ENCODE results near the gene CKS2. TPM values are rescaled to one million over a fixed set of nuclear protein-coding genes. Genes with fewer than 3 reads are reported as not detected.

Gene CKS2
- total RNA-seq, 1 experiment from 2014 or later = 132 TPM

DNA sequence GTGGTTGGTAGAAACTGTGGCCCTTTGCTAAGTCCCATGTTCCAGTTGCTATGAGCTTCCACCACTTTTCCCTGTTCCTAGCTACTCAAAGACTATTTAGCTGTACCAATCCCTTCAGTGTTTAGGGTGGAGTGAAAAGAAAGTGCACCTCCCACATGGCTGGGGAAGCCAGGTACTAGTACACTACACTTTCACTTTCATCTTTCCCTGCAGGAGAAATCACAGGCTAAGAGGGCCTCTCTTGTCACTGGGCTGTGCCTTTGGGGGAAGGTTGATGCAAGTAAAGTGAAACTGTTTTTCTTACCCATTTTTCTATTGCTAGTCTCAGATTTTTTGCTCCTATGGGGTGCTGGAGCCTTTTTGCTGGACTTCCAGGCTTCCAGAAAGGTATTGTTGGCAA, 33.5 kb upstream of the CKS2 start:
- H3K4me3 ChIP-seq (ENCODE audit: low read depth in 2 of 2, low read length in 2 of 2) = no peak overlapping the region
- in situ Hi-C loops (cut with HindIII; ENCODE audit: low pct_unique_long_range_greater_than_20kb, low sequenced_read_pairs) = no loop called here
- no peak for DNase-seq (ENCODE audit: low read depth, low spot score)
- no peak for TF ChIP-seq TCF7L2 (IDR thresholded peaks at IDR 0.05; ENCODE audit: low read depth, low read length)
- H3K27me3 ChIP-seq (ENCODE audit: control insufficient read depth, insufficient read depth, low read length) = no peaks in the 10 kb centered on the region
- intact Hi-C loops (cut with micrococcal nuclease; ENCODE audit: unreplicated experiment) = loop anchor here (5.0 to 10.0 kb wide), 2 partner anchors 95 to 253 kb away; no protein-coding TSS in a partner anchor
- no peak overlapping the region for H3K27ac ChIP-seq (ENCODE audit: low read length)
- ChIA-PET POLR2A (no interaction called here), CTCF (no interaction called here)
- H3K9me3 ChIP-seq (ENCODE audit: control insufficient read depth, insufficient read depth, low read depth, low read length) = peaks cover 3% of the 10 kb centered on the region; the same call in 1 of the 2 replicates
- no TSS peak for BruUV-seq (replicated peaks)
- H3K4me1 ChIP-seq (ENCODE audit: control insufficient read depth, insufficient read depth, low read length) = no peaks in the 10 kb centered on the region
- no peaks in the 10 kb centered on the region for H3K36me3 ChIP-seq (ENCODE audit: control insufficient read depth, insufficient read depth, low read length)
- no peak for ATAC-seq

DNA sequence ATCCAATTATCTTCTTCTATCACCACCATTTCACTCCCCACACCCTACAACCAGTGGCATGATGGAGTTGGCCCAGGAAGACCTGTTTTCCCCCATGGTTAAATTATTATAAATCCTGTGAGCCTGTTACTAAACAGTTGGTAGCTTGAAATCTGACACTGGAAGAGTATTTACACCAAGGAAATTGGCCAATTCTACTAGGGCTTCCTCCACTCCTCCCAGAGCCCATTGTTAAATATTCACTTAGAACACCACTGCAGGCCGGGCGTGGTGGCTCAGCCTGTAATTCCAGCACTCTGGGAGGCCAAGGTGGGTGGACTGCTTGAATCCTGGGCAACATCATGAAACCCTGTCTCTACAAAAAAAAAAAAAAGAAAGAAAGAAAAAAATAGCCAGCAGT, 32.4 kb upstream of the CKS2 start:
- CTCF ChIA-PET = interaction anchor here (0.6 to 0.7 kb wide), 3 partner anchors 21 to 699 kb away, joined by 3 to 4 read pairs (median 3); no protein-coding TSS in a partner anchor
- Histone ChIP-seq H3K27ac (ENCODE audit: low read length) (no peak overlapping the region), H3K9me3 (ENCODE audit: control insufficient read depth, insufficient read depth, low read depth, low read length) (no peaks in the 10 kb centered on the region; the same call in 1 of the 2 replicates), H3K36me3 (ENCODE audit: control insufficient read depth, insufficient read depth, low read length) (no peaks in the 10 kb centered on the region), H3K27me3 (ENCODE audit: control insufficient read depth, insufficient read depth, low read length) (no peaks in the 10 kb centered on the region), H3K4me3 (ENCODE audit: low read depth in 2 of 2, low read length in 2 of 2) (no peak overlapping the region), H3K4me1 (ENCODE audit: control insufficient read depth, insufficient read depth, low read length) (no peaks in the 10 kb centered on the region)
- no peak for DNase-seq (ENCODE audit: low read depth, low spot score)
- POLR2A ChIA-PET = interaction anchor here (0.7 kb wide), 1 partner anchor 94 kb away, joined by 3 read pairs; no protein-coding TSS in a partner anchor
- intact Hi-C loops (cut with micrococcal nuclease; ENCODE audit: unreplicated experiment) = loop anchor here (5.0 to 10.0 kb wide), 2 partner anchors 96 to 254 kb away; no protein-coding TSS in a partner anchor
- TF ChIP-seq TCF7L2 (IDR thresholded peaks at IDR 0.05; ENCODE audit: low read depth, low read length) = no peak
- TF ChIP-seq POLR2AphosphoS5 (IDR thresholded peaks at IDR 0.05; ENCODE audit: low read depth, low read length) = no peak
- TF ChIP-seq CTCF (IDR thresholded peaks at IDR 0.05) = no peak
- no peak for TF ChIP-seq SIN3A (IDR thresholded peaks at IDR 0.05; ENCODE audit: borderline replicate concordance, insufficient read depth, low read depth, low read length)
- no peak for TF ChIP-seq REST (IDR thresholded peaks at IDR 0.05; ENCODE audit: insufficient read depth in 1 of 2, low read depth in 2 of 2, low read length in 1 of 2)
- no peak for ATAC-seq
- no TSS peak for BruUV-seq (replicated peaks)
- in situ Hi-C loops (cut with HindIII; ENCODE audit: low pct_unique_long_range_greater_than_20kb, low sequenced_read_pairs) = no loop called here

DNA sequence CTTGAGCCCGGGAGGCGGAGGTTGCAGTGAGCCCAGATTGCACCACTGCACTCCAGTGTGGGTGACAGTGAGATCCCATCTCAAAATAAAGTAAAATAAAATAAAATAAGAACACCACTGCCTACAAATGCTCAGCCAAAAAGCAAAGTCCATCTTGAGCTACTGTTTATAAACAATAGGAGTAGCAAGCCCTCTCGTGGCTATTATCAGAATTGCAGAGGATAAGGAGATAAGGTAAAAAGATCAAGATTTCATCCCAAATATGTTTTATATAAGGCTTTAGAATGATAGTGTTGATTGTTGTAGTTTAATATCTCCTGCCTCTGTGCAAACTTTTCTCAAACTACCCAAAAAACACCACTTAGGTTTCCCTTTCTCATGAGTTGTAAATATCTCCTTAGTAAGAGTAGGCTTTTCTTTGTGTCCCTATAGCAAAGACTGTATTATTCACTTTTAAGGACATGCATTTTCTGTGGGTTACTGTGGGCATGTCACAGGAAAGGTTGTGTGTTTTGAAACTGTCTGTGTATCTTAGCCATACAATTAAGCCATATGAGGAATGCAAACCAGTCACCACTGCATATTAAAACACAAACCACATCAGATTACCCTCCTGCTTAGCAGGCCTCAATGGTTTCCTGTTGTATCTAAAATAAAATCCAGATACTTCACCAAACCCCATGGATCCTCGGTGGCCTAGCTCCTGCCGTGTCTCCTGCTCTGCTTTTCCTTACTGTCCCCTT, 31.8 kb upstream of the CKS2 start:
- Histone ChIP-seq H3K9me3 (ENCODE audit: control insufficient read depth, insufficient read depth, low read depth, low read length) (no peaks in the 10 kb centered on the region), H3K4me1 (ENCODE audit: control insufficient read depth, insufficient read depth, low read length) (no peaks in the 10 kb centered on the region), H3K27ac (ENCODE audit: low read length) (no peak overlapping the region), H3K27me3 (ENCODE audit: control insufficient read depth, insufficient read depth, low read length) (no peaks in the 10 kb centered on the region), H3K4me3 (ENCODE audit: low read depth in 2 of 2, low read length in 2 of 2) (no peak overlapping the region), H3K36me3 (ENCODE audit: control insufficient read depth, insufficient read depth, low read length) (no peaks in the 10 kb centered on the region)
- ATAC-seq (no peak), DNase-seq (ENCODE audit: low read depth, low spot score) (peak; percentile 12)
- in situ Hi-C loops (cut with HindIII; ENCODE audit: low pct_unique_long_range_greater_than_20kb, low sequenced_read_pairs) (no loop called here), intact Hi-C loops (cut with micrococcal nuclease; ENCODE audit: unreplicated experiment) (loop anchor here (5.0 to 10.0 kb wide), 2 partner anchors 97 to 254 kb away; no protein-coding TSS in a partner anchor)
- ChIA-PET CTCF (interaction anchor here (0.6 to 0.7 kb wide), 3 partner anchors 22 to 700 kb away, joined by 3 to 4 read pairs (median 3); no protein-coding TSS in a partner anchor), POLR2A (interaction anchor here (0.7 kb wide), 1 partner anchor 94 kb away, joined by 3 read pairs; no protein-coding TSS in a partner anchor)
- BruUV-seq (replicated peaks) = no TSS peak
- no peak for TF ChIP-seq TCF7L2 (IDR thresholded peaks at IDR 0.05; ENCODE audit: low read depth, low read length)
- TF ChIP-seq CTCF (IDR thresholded peaks at IDR 0.05) = peak; percentile 72
